OCI-LY3 (cell line): ENCODE measurements around the gene OR6C2.
"Not testable (repeated sequence)": the region's sequence is repeated elsewhere in the genome, so short reads cannot be mapped to it uniquely, and the experiment has no call there.

Source experiments
- EZH2phosphoT487 ChIP-seq: fragments of 200-600 bp; shearing (Covaris generic); IDR thresholded peaks from 2 replicates; pipeline ENCODE4 v1.6.1; 2018; ENCODE audit warnings: antibody characterized with exemption, mixed run types, low read depth
- TF ChIP-seq, protein P1 (sequence below): fragments of 200-600, 300-600 bp; sonication (generic); IDR thresholded peaks from 2 replicates; pipeline ENCODE4 v1.5.1; 2014; ENCODE audit warnings: antibody characterized with exemption, low read length, low read depth

DNA sequence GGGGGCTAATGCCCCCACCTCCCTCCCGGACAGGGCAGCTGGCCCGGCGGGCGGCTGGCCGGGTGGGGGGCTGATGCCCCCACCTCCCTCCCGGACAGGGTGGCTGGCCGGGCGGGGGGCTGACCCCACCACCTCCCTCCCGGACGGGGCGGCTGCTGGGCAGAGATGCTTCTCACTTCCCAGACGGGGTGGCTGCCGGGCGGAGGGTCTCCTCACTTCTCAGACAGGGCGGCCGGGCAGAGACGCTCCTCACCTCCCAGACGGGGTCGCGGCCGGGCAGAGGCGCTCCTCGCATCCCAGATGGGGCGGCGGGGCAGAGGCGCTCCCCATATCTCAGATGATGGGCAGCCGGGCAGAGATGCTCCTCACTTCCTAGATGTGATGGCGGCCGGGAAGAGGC is 35.3 kb downstream of the OR6C2 start:
- TF ChIP-seq, protein P1, sequence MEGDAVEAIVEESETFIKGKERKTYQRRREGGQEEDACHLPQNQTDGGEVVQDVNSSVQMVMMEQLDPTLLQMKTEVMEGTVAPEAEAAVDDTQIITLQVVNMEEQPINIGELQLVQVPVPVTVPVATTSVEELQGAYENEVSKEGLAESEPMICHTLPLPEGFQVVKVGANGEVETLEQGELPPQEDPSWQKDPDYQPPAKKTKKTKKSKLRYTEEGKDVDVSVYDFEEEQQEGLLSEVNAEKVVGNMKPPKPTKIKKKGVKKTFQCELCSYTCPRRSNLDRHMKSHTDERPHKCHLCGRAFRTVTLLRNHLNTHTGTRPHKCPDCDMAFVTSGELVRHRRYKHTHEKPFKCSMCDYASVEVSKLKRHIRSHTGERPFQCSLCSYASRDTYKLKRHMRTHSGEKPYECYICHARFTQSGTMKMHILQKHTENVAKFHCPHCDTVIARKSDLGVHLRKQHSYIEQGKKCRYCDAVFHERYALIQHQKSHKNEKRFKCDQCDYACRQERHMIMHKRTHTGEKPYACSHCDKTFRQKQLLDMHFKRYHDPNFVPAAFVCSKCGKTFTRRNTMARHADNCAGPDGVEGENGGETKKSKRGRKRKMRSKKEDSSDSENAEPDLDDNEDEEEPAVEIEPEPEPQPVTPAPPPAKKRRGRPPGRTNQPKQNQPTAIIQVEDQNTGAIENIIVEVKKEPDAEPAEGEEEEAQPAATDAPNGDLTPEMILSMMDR, result not testable (repeated sequence)
- TF ChIP-seq EZH2phosphoT487, result not testable (repeated sequence)
